H1 (cell line): ENCODE results near the gene DES. TPM values are rescaled to one million over a fixed set of nuclear protein-coding genes. Genes with fewer than 3 reads are reported as not detected.

Experiments
- CTCF ChIA-PET: fragments of 300-600 bp; sonication (Branson Sonifier 250); formaldehyde crosslinking; loops from one replicate; lab custom pipeline; 2021; ENCODE audit not compliant: partially characterized antibody; lab: Charles Lee
- POLR2A ChIA-PET: fragments of 300-600 bp; sonication (Branson Sonifier 250); formaldehyde crosslinking; loops from one replicate; lab custom pipeline; 2021; ENCODE audit warnings: inconsistent platforms; ENCODE audit not compliant: partially characterized antibody; lab: Charles Lee
- DNase-seq, 2 experiments: peaks; one replicate each; pipeline versions ENCODE4 v3.0.0 to v3.0.0-alpha.2; 2010 to 2022; ENCODE audit warnings: low spot score in 2 of 2, low read depth in 1 of 2, mixed read lengths in 1 of 2
- FAIRE-seq: peaks from 2 replicates; lab custom pipeline; 2011; peaks lifted over from hg19 to GRCh38; lab: Jason Lieb, UNC
- H2AFZ ChIP-seq: 2 replicates; pipeline ENCODE4 v1.8.1; 2012; ENCODE audit warnings: low read length, inconsistent platforms
- H2AK5ac ChIP-seq: 2 replicates; pipeline ENCODE4 v1.6.1; 2013; ENCODE audit warnings: low read depth, low read length
- H2BK120ac ChIP-seq: replicated peaks from 2 replicates; pipeline ENCODE3; 2013; ENCODE audit warnings: low read depth, low read length, inconsistent platforms
- H2BK12ac ChIP-seq: 2 replicates; pipeline ENCODE4 v1.6.1; 2013; ENCODE audit warnings: low read depth, low read length
- H2BK15ac ChIP-seq: 2 replicates; pipeline ENCODE4 v1.6.1; 2013; ENCODE audit warnings: low read length
- H2BK20ac ChIP-seq: 2 replicates; pipeline ENCODE4 v1.6.1; 2013; ENCODE audit warnings: low read length
- H2BK5ac ChIP-seq: 2 replicates; pipeline ENCODE4 v1.6.1; 2013; ENCODE audit warnings: low read depth, low read length
- H3K14ac ChIP-seq: 2 replicates; pipeline ENCODE4 v1.6.1; 2013; ENCODE audit warnings: inconsistent platforms; ENCODE audit not compliant: insufficient read length
- H3K18ac ChIP-seq: 2 replicates; pipeline ENCODE4 v1.6.1; 2013; ENCODE audit warnings: low read length; ENCODE audit errors: extremely low read depth
- H3K23ac ChIP-seq: 2 replicates; pipeline ENCODE4 v1.6.1; 2013; ENCODE audit warnings: inconsistent platforms; ENCODE audit not compliant: insufficient read length
- H3K23me2 ChIP-seq: 2 replicates; pipeline ENCODE4 v1.6.1; 2013; ENCODE audit warnings: low read depth, low read length
- H3K27ac ChIP-seq: 2 replicates; pipeline ENCODE4 v1.6.1; 2011; ENCODE audit warnings: low read depth, low read length, inconsistent platforms
- H3K27me3 ChIP-seq, 4 experiments: replicated peaks in 1 of 4; 1 replicate in 1 of 4; 2 replicates in 3 of 4; pipeline versions ENCODE4 v1.6.1 to v1.8.1; 2011 to 2013; ENCODE audit warnings: low read length in 3 of 4, mild to moderate bottlenecking in 3 of 4, inconsistent platforms in 2 of 4, mixed read lengths in 2 of 4, moderate library complexity in 1 of 4; ENCODE audit not compliant: control insufficient read depth in 3 of 4, insufficient read depth in 3 of 4; ENCODE audit errors: extremely low read depth in 1 of 4
- H3K36me3 ChIP-seq, 4 experiments: 2 replicates each; pipeline versions ENCODE4 v1.6.1 to v1.8.1; 2011 to 2013; ENCODE audit warnings: mild to moderate bottlenecking in 4 of 4, low read length in 3 of 4, moderate library complexity in 2 of 4, control low read depth in 1 of 4, inconsistent platforms in 1 of 4; ENCODE audit not compliant: insufficient read depth in 4 of 4, control insufficient read depth in 2 of 4
- H3K4ac ChIP-seq: replicated peaks from 2 replicates; pipeline ENCODE3; 2013; ENCODE audit warnings: low read length, low read depth, mixed read lengths, inconsistent platforms; ENCODE audit not compliant: insufficient read length
- H3K4me1 ChIP-seq, 4 experiments: replicated peaks in 1 of 4; 1 replicate in 1 of 4; 2 replicates in 3 of 4; pipeline versions ENCODE4 v1.6.1 to v1.8.1; 2011 to 2013; ENCODE audit warnings: low read length in 3 of 4, inconsistent platforms in 2 of 4, mixed read lengths in 1 of 4; ENCODE audit not compliant: insufficient read depth in 4 of 4, control insufficient read depth in 3 of 4
- H3K4me2 ChIP-seq, 2 experiments: 2 replicates each; pipeline versions ENCODE4 v1.6.1 to v1.8.1; 2011 to 2013; ENCODE audit warnings: low read depth in 2 of 2, low read length in 2 of 2, control low read depth in 1 of 2, inconsistent platforms in 1 of 2, mild to moderate bottlenecking in 1 of 2; ENCODE audit not compliant: insufficient read depth in 1 of 2
- H3K4me3 ChIP-seq, 4 experiments: fragments of 200-600, 300-600 bp in 1 of 4; sonication (generic), shearing (Covaris generic), sonication (Bioruptor Twin) in 1 of 4; 2 replicates each; pipeline versions ENCODE4 v1.5.1 to v1.8.1; 2011 to 2016; ENCODE audit warnings: low read length in 4 of 4, low read depth in 3 of 4, control low read depth in 2 of 4, inconsistent platforms in 2 of 4, mild to moderate bottlenecking in 2 of 4, mixed read lengths in 1 of 4, moderate library complexity in 1 of 4; ENCODE audit not compliant: insufficient read depth in 2 of 4; ENCODE audit errors: extremely low read depth in 1 of 4
- H3K56ac ChIP-seq: replicated peaks from 2 replicates; pipeline ENCODE3; 2013; ENCODE audit warnings: low read depth, mild to moderate bottlenecking, mixed read lengths, low read length, inconsistent platforms; ENCODE audit not compliant: insufficient read length
- H3K79me1 ChIP-seq: 2 replicates; pipeline ENCODE4 v1.6.1; 2013; ENCODE audit warnings: low read depth, low read length, control low read depth
- H3K79me2 ChIP-seq, 2 experiments: 2 replicates each; pipeline versions ENCODE4 v1.6.1 to v1.8.1; 2012 to 2013; ENCODE audit warnings: low read length in 2 of 2, mild to moderate bottlenecking in 2 of 2, inconsistent platforms in 1 of 2; ENCODE audit not compliant: insufficient read depth in 2 of 2, control insufficient read depth in 1 of 2
- H3K9ac ChIP-seq, 4 experiments: replicated peaks in 1 of 4; 1 replicate in 1 of 4; 2 replicates in 3 of 4; pipeline versions ENCODE4 v1.6.1 to v1.8.1; 2011 to 2013; ENCODE audit warnings: low read depth in 3 of 4, low read length in 3 of 4, control low read depth in 2 of 4, mild to moderate bottlenecking in 2 of 4, moderate library complexity in 2 of 4, inconsistent platforms in 1 of 4; ENCODE audit errors: extremely low read depth in 1 of 4
- H3K9me3 ChIP-seq, 2 experiments: 2 replicates each; pipeline versions ENCODE4 v1.6.1 to v1.8.1; 2012 to 2013; ENCODE audit warnings: mild to moderate bottlenecking in 2 of 2, moderate library complexity in 2 of 2, control low read depth in 1 of 2, inconsistent platforms in 1 of 2, low read depth in 1 of 2, low read length in 1 of 2, mixed read lengths in 1 of 2; ENCODE audit not compliant: insufficient read depth in 2 of 2
- H4K20me1 ChIP-seq, 2 experiments: replicated peaks in 1 of 2; 2 replicates each; pipeline versions ENCODE3 to v1.8.1; 2011 to 2013; ENCODE audit warnings: inconsistent platforms in 2 of 2, low read length in 2 of 2, mild to moderate bottlenecking in 1 of 2; ENCODE audit not compliant: insufficient read depth in 2 of 2, control insufficient read depth in 1 of 2
- H4K5ac ChIP-seq: 2 replicates; pipeline ENCODE4 v1.6.1; 2013; ENCODE audit warnings: low read length, low read depth, mixed read lengths, inconsistent platforms; ENCODE audit not compliant: insufficient read length
- H4K8ac ChIP-seq: 2 replicates; pipeline ENCODE4 v1.8.0; 2013; ENCODE audit warnings: mild to moderate bottlenecking, moderate library complexity, low read length, inconsistent platforms; ENCODE audit not compliant: insufficient read depth; ENCODE audit errors: extremely low read depth
- H4K91ac ChIP-seq: replicated peaks from 2 replicates; pipeline ENCODE3; 2013; ENCODE audit warnings: low read length, mixed read lengths, inconsistent platforms; ENCODE audit not compliant: insufficient read length
- BCL11A ChIP-seq, 2 experiments: IDR thresholded peaks; one replicate each; pipeline ENCODE4 v1.6.1; 2011; ENCODE audit warnings: low read depth in 2 of 2, low read length in 2 of 2, mild to moderate bottlenecking in 2 of 2
- EP300 ChIP-seq, 2 experiments: IDR thresholded peaks; 1 replicate in 1 of 2; 2 replicates in 1 of 2; pipeline ENCODE4 v1.6.1; 2011 to 2012; ENCODE audit warnings: low read depth in 2 of 2, low read length in 2 of 2, mild to moderate bottlenecking in 2 of 2, borderline replicate concordance in 1 of 2, inconsistent platforms in 1 of 2, moderate library complexity in 1 of 2
- FOSL1 ChIP-seq: IDR thresholded peaks from 2 replicates; pipeline ENCODE4 v1.6.1; 2011; ENCODE audit warnings: mild to moderate bottlenecking, low read depth, low read length, moderate library complexity; ENCODE audit not compliant: insufficient read depth
- PHF8 ChIP-seq: fragments of 200-600 bp; sonication (generic); conservative IDR thresholded peaks from 2 replicates; pipeline ENCODE4 v1.7.1; 2012; ENCODE audit warnings: low read depth, mild to moderate bottlenecking, inconsistent platforms, low read length, moderate library complexity
- POLR2A ChIP-seq, 2 experiments: IDR thresholded peaks; 1 replicate in 1 of 2; 2 replicates in 1 of 2; pipeline ENCODE4 v1.6.1; 2011; ENCODE audit warnings: low read depth in 2 of 2, low read length in 2 of 2, mild to moderate bottlenecking in 2 of 2; ENCODE audit errors: control extremely low read depth in 1 of 2
- POLR2AphosphoS5 ChIP-seq: IDR thresholded peaks from 2 replicates; pipeline ENCODE4 v1.6.1; 2011; ENCODE audit warnings: low read depth, low read length
- RAD21 ChIP-seq, 2 experiments: IDR thresholded peaks in 1 of 2; conservative IDR thresholded peaks in 1 of 2; 2 replicates each; pipeline ENCODE4 v1.6.1; 2011; ENCODE audit warnings: low read depth in 2 of 2, low read length in 2 of 2, improper control_type of control experiment in 1 of 2, inconsistent platforms in 1 of 2, mild to moderate bottlenecking in 1 of 2, moderate library complexity in 1 of 2
- RBBP5 ChIP-seq: IDR thresholded peaks from 2 replicates; pipeline ENCODE4 v1.7.1; 2012; ENCODE audit warnings: low read depth, mild to moderate bottlenecking, inconsistent platforms, low read length, moderate library complexity, borderline replicate concordance
- SIN3A ChIP-seq, 2 experiments: IDR thresholded peaks in 1 of 2; conservative IDR thresholded peaks in 1 of 2; 2 replicates each; pipeline ENCODE4 v1.6.1; 2011 to 2012; ENCODE audit warnings: low read length in 2 of 2, improper control_type of control experiment in 1 of 2, low read depth in 1 of 2, mild to moderate bottlenecking in 1 of 2
- SRF ChIP-seq: IDR thresholded peaks from 2 replicates; pipeline ENCODE4 v1.6.1; 2011; ENCODE audit warnings: mild to moderate bottlenecking, low read depth, low read length, moderate library complexity
- TAF7 ChIP-seq: optimal IDR thresholded peaks from 2 replicates; pipeline ENCODE3; 2011; ENCODE audit warnings: low read depth, mild to moderate bottlenecking, inconsistent platforms, low read length, moderate library complexity, borderline replicate concordance
- WGBS, 2 experiments: shearing (Covaris generic) in 1 of 2; methylation state at CpG; one replicate each; pipeline versions ENCODE4 v1.1.6 to v1.1.7; 2013 to 2015; ENCODE audit warnings: low lambda C conversion rate in 2 of 2, mixed read lengths in 2 of 2, inconsistent platforms in 1 of 2, low coverage in 1 of 2, missing lambda C conversion rate in 1 of 2; ENCODE audit not compliant: insufficient replicate concordance in 2 of 2, insufficient coverage in 1 of 2, insufficient read length in 1 of 2; ENCODE audit errors: extremely low coverage in 1 of 2, missing lambda C conversion rate in 1 of 2; 5-methylcytosine and 5-hydroxymethylcytosine counted together
- polyA plus RNA-seq, 7 experiments: library from polyadenylated mRNA; depleted of rRNA in 3 of 7; stranded (reverse) in 5 of 7; unstranded in 2 of 7; fragments of >200 nt in 5 of 7; fragments of 200-250 nt in 2 of 7; gene quantifications; 1 replicate in 5 of 7; 2 replicates in 1 of 7; 4 replicates in 1 of 7; pipeline versions ENCODE4 v1.2.1 to v1.2.3, GENCODE V29; 2011 to 2013; ENCODE audit warnings: missing spikeins in 2 of 7, mixed read lengths in 2 of 7
- total RNA-seq: library from RNA; stranded (reverse); fragmentation: NEBNext Ultra II Directional; extraction: Animal tissue kit (Norgen Biotek cat#: 25700); gene quantifications from 2 replicates; pipeline ENCODE4 v1.2.1, GENCODE V29; 2021

Gene DES
- total and polyA plus RNA-seq, 2 of the 8 experiments (the other 6 are each of a cell fraction or from before 2014, with no cell fraction given), result 1.8 to 4.3 TPM

DNA sequence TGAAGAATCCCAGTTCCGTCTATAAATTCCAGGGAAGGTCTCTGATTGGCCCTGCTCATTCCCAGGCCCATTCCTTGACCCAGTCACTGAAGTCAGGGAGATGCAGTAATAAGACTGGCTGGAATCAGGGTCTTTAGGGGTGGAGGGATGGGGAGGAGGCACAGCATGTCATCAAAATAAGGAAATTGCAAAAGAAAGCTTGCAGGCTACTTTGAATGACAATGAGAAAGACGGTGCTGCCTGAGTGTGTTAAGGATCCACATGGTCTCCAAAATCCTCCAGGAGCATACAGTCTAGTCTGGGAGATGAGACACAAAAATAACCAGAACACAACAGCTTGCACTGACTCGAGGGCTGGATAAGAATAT, 2.0 kb upstream of the DES start:
- H4K5ac ChIP-seq, result no peak overlapping the region
- H2BK15ac ChIP-seq, result no peak overlapping the region
- H2BK120ac ChIP-seq, result no peak overlapping the region
- ChIA-PET POLR2A (interaction anchor here (1.0 to 4.6 kb wide), 3 partner anchors 9 to 41 kb away, joined by 3 to 17 read pairs (median 3); no protein-coding TSS in a partner anchor), CTCF (interaction anchor here (0.8 to 88.6 kb wide), 7 partner anchors 9 to 80 kb away, joined by 3 to 7248 read pairs (median 6); partner anchors contain the start of genes ASIC4, CHPF, GMPPA and SPEG)
- no peak overlapping the region for H3K9ac ChIP-seq
- H3K36me3 ChIP-seq, result no peaks in the 10 kb centered on the region
- H4K20me1 ChIP-seq, result no peaks in the 10 kb centered on the region
- H4K8ac ChIP-seq, result no peak overlapping the region
- H2BK12ac ChIP-seq, result 0 out of 2 replicates have a peak overlapping the region, but pooled peaks have one; percentile 85
- peak overlapping the region in 1 of 2 experiments; percentile 12; a peak in 2 of 4 replicates for H3K4me2 ChIP-seq
- no peak overlapping the region for H3K27ac ChIP-seq
- 47% methylated on average over 3 of the region's 3 CpGs; no CpG with 5 or more reads in 1 of the 2 experiments for WGBS, 2 experiments
- H3K56ac ChIP-seq, result no peak overlapping the region
- no peak overlapping the region for H3K23ac ChIP-seq
- H3K79me2 ChIP-seq, result no peaks in the 10 kb centered on the region
- H3K14ac ChIP-seq, result no peak overlapping the region
- H3K79me1 ChIP-seq, result no peaks in the 10 kb centered on the region
- H3K4ac ChIP-seq, result no peak overlapping the region
- no peak overlapping the region for H2BK20ac ChIP-seq
- H2AFZ ChIP-seq, result no peak overlapping the region
- no peaks in the 10 kb centered on the region for H3K9me3 ChIP-seq
- H3K4me3 ChIP-seq, result no peak overlapping the region
- DNase-seq (no peak), FAIRE-seq (peak; percentile 66)
- 0 out of 2 replicates have a peak overlapping the region, but pooled peaks have one; percentile 29 for H3K18ac ChIP-seq
- no peak overlapping the region for H2AK5ac ChIP-seq
- peaks cover 15 to 36% (median 29%) of the 10 kb centered on the region in 4 experiments for H3K27me3 ChIP-seq
- H3K4me1 ChIP-seq, result peaks cover 8 to 26% (median 15%) of the 10 kb centered on the region in 4 experiments
- H4K91ac ChIP-seq, result no peak overlapping the region
- H3K23me2 ChIP-seq, result no peaks in the 10 kb centered on the region; the same call in 1 of the 2 replicates
- no peak overlapping the region for H2BK5ac ChIP-seq
- no peak for TF ChIP-seq POLR2A (IDR thresholded peaks at IDR 0.05; ENCODE audit: control extremely low read depth in 1 of 2, low read depth in 2 of 2, low read length in 2 of 2)
- no peak for TF ChIP-seq RAD21 (IDR thresholded peaks at IDR 0.05 in 1 of 2, conservative IDR thresholded peaks at IDR 0.05 in 1 of 2; ENCODE audit: low read depth in 2 of 2, low read length in 2 of 2)
- TF ChIP-seq FOSL1, result no peak
- TF ChIP-seq BCL11A (IDR thresholded peaks at IDR 0.05; ENCODE audit: low read depth in 2 of 2, low read length in 2 of 2), result no peak
- TF ChIP-seq EP300 (IDR thresholded peaks at IDR 0.05; ENCODE audit: borderline replicate concordance in 1 of 2, low read depth in 2 of 2, low read length in 2 of 2), result no peak
- TF ChIP-seq TAF7, result no peak
- no peak for TF ChIP-seq SIN3A (conservative IDR thresholded peaks at IDR 0.05 in 1 of 2, IDR thresholded peaks at IDR 0.05 in 1 of 2; ENCODE audit: low read depth in 1 of 2, low read length in 2 of 2)
- no peak for TF ChIP-seq PHF8
- TF ChIP-seq RBBP5, result no peak
- no peak for TF ChIP-seq SRF
- no peak for TF ChIP-seq POLR2AphosphoS5
